Melanocyte of skin (primary cell): ENCODE data around the gene INA. TPM values are rescaled to one million over a fixed set of nuclear protein-coding genes. Genes with fewer than 3 reads are reported as not detected.

Source experiments
- small RNA-seq, 2 donors: library from RNA; depleted of rRNA; stranded (forward); fragments of <200 nt; gene quantifications; one replicate each; pipeline ENCODE3, GENCODE V24; 2012
- total RNA-seq, 2 donors: library from RNA; depleted of rRNA; stranded (reverse); fragments of >200 nt; gene quantifications; 2 replicates each; pipeline ENCODE4 v1.2.3, GENCODE V29; 2012

Gene INA
- total RNA-seq: under 1 TPM in 1 of 2 donors, not detected in 1; under 0.01 TPM

DNA sequence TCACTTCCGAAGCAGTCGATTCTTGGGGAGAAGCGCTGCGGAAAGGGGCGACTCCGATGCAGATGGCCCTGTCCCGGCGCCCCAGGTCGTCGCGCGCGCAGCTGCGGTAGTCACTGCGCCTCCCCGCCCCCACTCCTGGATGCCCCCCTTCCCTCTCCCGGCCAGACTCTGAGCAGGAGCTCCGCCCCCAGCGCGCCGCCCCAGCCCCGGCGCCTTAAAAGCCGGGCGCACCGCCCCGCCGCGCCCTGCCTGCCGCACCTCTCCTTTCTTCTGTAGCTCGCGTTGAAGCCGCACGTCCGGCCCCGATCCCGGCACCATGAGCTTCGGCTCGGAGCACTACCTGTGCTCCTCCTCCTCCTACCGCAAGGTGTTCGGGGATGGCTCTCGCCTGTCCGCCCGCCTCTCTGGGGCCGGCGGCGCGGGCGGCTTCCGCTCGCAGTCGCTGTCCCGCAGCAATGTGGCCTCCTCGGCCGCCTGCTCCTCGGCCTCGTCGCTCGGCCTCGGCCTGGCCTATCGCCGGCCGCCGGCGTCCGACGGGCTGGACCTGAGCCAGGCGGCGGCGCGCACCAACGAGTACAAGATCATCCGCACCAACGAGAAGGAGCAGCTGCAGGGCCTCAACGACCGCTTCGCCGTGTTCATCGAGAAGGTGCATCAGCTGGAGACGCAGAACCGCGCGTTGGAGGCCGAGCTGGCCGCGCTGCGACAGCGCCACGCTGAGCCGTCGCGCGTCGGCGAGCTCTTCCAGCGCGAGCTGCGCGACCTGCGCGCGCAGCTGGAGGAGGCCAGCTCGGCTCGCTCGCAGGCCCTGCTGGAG, at the start of gene INA:
TSS of gene INA (plus strand) at position 243 of the 817 bp plus-strand sequence. CDS start at position 317, 74 bp downstream.

DNA sequence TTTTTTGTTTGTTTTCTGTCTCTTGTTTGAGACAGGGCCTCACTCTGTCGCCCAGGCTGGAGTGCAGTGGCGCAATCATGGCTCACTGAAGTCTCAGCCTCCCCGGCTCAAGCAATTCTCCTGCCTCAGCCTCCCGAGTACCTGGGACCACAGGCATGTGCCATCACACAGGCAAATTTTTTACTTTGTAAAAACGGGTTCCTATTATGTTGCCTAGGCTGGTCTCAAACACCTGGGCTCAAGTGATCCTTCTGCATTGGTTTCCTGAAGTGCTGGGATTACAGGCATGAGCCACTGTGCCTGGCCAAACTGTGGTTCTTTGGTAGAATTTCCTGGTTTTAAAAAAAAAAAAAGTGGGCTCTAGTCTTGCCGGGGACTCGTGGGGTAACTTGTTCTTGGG, 31.4 kb upstream of the INA start, which contains the start of gene RPEL1:
TSS of gene RPEL1 (plus strand) at position 301 of the 400 bp plus-strand sequence. CDS start 110 bp downstream, outside the sequence.

Small RNA genes within 50 kb of the gene (small RNA-seq; reads per million reads assigned to genes)
- 0 to 0.04 reads per million in 2 donors for gene RNU11-3P

Other genes with a start within 250 kb of the INA start
- 10 to 100 TPM; 26.5 to 37.3 TPM for gene NT5C2, start 83.9 kb upstream of the INA start, total RNA-seq
- under 1 TPM; under 0.01 to 0.33 TPM for gene RPEL1, start 31.3 kb upstream of the INA start, total RNA-seq
- 10 to 100 TPM in 1 of 2 donors, 1 to 10 TPM in 1; 8.9 to 15.3 TPM for gene PCGF6, start 74.0 kb downstream of the INA start, total RNA-seq
- gene TAF5, start 90.8 kb downstream of the INA start, total RNA-seq: 1 to 10 TPM; 2.8 to 5.3 TPM
- gene ATP5MK, start 119.3 kb downstream of the INA start, total RNA-seq: 100 to 1,000 TPM; 170 to 231 TPM
- gene PDCD11, start 119.5 kb downstream of the INA start, total RNA-seq: 10 to 100 TPM; 28.2 to 41.6 TPM
- 1 to 10 TPM; 8.3 to 10.0 TPM for gene CALHM2, start 175.2 kb downstream of the INA start, total RNA-seq
- gene CALHM1, start 181.8 kb downstream of the INA start, total RNA-seq: not detected
- not detected for gene CALHM3, start 202.1 kb downstream of the INA start, total RNA-seq
- gene NEURL1, start 216.6 kb downstream of the INA start, total RNA-seq: under 1 TPM; under 0.01 to 0.34 TPM